Inferior parietal cortex (tissue), 1 donor: ENCODE measurements around the gene CRLF2.
"Not testable (repeated sequence)": the region's sequence is repeated elsewhere in the genome, so short reads cannot be mapped to it uniquely, and the experiment has no call there.

Experiments
- DNase-seq: peaks from one replicate; pipeline ENCODE4 v3.0.0-alpha.2; 2016; ENCODE audit errors: extremely low spot score

Gene CRLF2, protein sequence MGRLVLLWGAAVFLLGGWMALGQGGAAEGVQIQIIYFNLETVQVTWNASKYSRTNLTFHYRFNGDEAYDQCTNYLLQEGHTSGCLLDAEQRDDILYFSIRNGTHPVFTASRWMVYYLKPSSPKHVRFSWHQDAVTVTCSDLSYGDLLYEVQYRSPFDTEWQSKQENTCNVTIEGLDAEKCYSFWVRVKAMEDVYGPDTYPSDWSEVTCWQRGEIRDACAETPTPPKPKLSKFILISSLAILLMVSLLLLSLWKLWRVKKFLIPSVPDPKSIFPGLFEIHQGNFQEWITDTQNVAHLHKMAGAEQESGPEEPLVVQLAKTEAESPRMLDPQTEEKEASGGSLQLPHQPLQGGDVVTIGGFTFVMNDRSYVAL

GRCh38 chrX:1212532-1212931, at the start of gene CRLF2:
TSS of gene CRLF2 (minus strand) at chrX:1212649. CDS start at chrX:1212634, 15 bp downstream.
- DNase-seq = no peak

GRCh38 chrX:1261771-1262170, 49.3 kb upstream of the CRLF2 start:
- not testable (repeated sequence) for DNase-seq

DNA sequence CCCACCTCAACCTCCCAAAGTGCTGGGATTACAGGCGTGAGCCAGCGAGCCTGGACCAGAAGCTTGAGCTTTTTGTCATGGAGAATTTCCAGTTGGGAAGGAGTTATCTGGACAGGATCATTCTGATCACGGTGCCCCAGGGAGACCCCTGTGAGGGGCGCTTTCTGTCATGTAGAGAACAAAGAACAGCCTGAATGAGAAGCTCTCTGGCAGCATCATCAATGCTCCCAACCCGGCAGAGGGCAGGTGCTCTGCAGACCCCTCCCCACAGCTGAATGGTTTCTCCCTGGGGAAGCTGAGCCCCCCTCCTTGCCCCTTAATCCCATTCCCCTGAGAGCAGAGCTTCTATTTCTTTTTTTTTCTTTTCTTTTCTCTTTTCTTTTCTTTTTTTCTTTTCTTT, 48.8 kb upstream of the CRLF2 start:
- DNase-seq = no peak

DNA sequence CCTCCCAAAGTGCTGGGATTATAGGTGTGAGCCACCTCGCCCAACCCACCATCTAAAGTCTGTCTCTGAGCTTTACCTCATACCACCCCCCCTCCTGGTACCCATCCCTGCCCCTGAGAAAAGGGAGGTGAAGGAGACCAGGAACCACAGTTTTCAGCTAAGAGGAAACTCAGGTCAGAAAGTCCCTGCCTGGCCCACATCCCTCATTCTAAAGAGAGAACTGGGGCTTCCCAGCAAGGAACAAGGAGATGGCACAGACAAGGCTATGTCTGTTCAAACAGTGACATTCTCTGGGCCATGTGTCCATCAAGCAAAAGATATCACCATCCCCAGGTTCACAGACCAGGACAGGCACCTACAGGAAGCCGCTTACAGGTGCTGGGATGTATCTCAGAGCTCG, 40.4 kb upstream of the CRLF2 start:
- DNase-seq = no peak

GRCh38 chrX:1249101-1249887, 36.8 kb upstream of the CRLF2 start:
- peak; percentile 8 for DNase-seq

- peak; percentile 1 for DNase-seq
Observed at GRCh38 chrX:1248331-1249061, 36.0 kb upstream of the CRLF2 start.

DNA sequence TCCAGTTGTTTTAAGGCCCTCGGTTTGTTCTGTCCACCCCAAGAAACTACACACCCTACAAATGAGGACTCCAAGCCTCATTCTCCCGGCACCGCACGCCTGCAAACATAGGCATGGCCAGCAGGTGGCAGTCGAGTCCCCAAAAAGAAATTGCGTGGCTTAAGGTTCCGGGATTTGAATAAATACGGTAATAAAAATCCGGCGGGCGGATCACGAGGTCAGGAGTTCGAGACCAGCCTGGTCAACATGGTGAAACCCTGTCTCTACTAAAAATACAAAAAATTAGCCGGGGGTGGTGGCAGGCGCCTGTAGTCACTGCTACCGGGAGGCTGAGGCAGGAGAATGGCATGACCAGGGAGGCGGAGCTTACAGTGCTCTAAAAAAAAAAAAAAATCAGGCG, 34.4 kb upstream of the CRLF2 start:
- DNase-seq = peak; percentile 49

GRCh38 chrX:1244164-1245076, 32.0 kb upstream of the CRLF2 start:
- DNase-seq = no peak

DNA sequence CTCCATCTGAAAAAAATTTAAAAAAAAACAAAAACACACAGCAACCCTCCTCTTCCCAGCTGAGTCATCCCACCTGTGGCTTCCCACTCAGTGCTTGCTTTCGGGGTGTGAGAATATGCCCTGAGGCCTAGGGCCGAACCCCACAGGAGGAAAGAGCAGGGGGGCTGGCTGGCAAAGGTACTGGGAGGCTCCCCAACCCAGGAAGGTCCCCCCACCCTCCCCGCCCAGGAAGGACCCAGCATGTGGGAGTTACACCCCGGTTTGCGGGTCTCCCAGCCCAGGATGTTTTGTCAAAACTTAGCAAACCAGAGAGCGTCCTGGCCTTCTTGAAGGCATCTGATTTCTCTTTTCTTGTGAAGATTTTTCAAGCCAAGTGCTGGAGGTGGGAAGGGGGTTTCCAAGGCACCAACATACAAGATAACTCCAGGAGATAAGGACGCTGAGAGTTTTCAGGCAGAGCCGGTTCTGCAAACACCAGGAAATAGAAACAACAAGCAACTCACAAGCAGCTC, 30.5 kb upstream of the CRLF2 start:
- no peak for DNase-seq

GRCh38 chrX:1240551-1240950, 28.1 kb upstream of the CRLF2 start:
- not testable (repeated sequence) for DNase-seq

DNA sequence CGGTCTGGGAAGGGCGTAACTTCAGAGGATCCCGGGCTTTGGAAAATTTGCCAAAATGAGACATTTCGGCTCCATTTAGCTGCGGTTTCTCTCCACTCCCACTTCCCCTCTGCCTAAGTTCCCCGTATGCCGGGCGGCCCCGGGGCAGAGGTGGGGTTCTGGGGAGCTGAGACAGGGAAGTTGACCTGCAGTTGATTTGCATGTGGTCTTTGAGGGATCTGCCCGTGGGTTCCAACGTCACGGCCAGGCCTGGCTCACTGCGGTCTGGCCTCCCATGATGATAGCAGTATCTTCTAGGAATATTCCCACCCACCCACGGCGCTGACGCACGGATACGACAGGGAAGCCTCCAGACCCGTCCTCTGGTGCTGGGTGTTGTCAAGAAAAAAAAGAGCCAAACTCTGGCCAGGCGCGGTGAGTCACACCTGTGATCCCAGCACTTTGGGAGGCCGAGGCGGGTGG, 27.3 kb upstream of the CRLF2 start:
- peak; percentile 2 for DNase-seq

DNA sequence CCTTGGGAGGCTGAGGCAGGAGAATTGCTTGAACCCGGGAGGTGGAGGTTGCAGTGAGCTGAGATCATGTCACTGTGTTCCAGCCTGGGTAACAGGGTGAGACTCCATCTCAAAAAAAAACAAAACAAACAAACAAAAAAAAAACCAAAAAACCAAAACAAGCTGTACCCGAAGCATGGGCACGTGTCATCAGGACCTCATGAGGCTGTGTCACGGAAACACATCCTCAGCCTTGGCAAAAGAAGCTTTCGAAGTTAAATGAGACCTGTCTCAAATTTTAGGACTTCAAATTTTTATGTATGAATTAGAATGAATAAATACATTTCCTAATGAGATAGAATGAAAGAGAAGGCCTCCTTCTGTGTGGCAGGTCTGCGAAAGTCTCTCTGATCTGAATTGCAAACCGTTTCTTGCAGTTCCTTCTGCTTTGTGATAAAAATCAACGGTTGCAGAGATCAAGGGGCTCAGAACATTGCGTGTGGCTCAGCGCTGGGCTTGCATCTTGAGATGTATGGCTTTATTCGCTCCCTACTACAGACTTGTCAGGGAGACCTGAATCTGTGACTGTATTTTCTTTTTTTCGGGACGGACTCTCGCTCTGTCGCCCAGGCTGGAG, 19.5 kb upstream of the CRLF2 start:
- no peak for DNase-seq

- not testable (repeated sequence) for DNase-seq
Observed at GRCh38 chrX:1228101-1228500, 15.7 kb upstream of the CRLF2 start.

GRCh38 chrX:1226249-1226648, 13.8 kb upstream of the CRLF2 start:
- no peak for DNase-seq

GRCh38 chrX:1224954-1225353, 12.5 kb upstream of the CRLF2 start:
- no peak for DNase-seq

- DNase-seq = no peak
Observed at GRCh38 chrX:1223242-1223600, 10.8 kb upstream of the CRLF2 start.

- DNase-seq = no peak
Observed at GRCh38 chrX:1222531-1223241, 10.2 kb upstream of the CRLF2 start.

DNA sequence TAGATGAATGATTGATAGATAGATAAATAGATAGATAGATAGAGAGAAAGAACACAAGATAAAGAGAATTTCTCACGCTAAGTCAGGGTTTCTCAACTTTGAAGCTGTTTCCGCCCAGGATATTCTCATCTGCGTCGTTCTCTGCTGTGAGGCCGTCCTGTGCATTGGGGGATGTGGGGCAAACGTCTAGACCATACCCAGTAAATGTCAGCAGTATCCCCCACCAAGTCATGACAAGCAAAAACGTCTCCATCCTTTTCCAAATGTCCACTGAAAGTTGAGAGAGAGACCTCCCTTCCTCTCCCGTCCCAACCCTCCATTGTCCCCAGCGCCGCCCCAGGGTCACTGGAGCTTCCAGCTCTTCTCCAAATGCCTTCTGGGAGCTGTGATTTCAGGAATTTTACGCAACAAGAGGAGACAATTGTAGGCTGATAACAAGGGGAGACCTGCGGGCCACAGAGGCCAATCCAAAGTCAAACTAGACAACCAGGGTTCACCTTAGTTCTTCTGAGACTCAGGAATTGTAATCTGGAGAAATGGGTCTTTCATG, 8.9 kb upstream of the CRLF2 start:
- DNase-seq = no peak

GRCh38 chrX:1218286-1218685, 5.8 kb upstream of the CRLF2 start:
- DNase-seq = no peak
